OCI-LY1 (cell line): Measurements from ENCODE around the gene TRIM5.

Experiments used
- H2AFZ ChIP-seq: fragments of 200-600 bp; sonication (generic), shearing (Covaris generic); 2 replicates; pipeline ENCODE4 v1.6.0; 2014; ENCODE audit warnings: antibody characterized with exemption, mild to moderate bottlenecking, low read length
- H3F3A ChIP-seq: fragments of 200-600 bp; sonication (generic), shearing (Covaris generic); 2 replicates; pipeline ENCODE4 v1.6.0; 2014; ENCODE audit warnings: mild to moderate bottlenecking, antibody characterized with exemption, low read length, moderate library complexity; ENCODE audit not compliant: insufficient read depth
- H3K27ac ChIP-seq: fragments of 200-600 bp; sonication (generic); 2 replicates; pipeline ENCODE4 v1.5.1; 2014; ENCODE audit warnings: low read length, mixed run types, mild to moderate bottlenecking, low read depth; ENCODE audit not compliant: poor library complexity, severe bottlenecking
- H3K27me3 ChIP-seq: fragments of 200-600 bp; sonication (generic); 2 replicates; pipeline ENCODE4 v1.6.0; 2014; ENCODE audit warnings: antibody characterized with exemption, mild to moderate bottlenecking, low read length, moderate library complexity; ENCODE audit not compliant: insufficient read depth
- H3K36me3 ChIP-seq: fragments of 200-600 bp; sonication (generic); 2 replicates; pipeline ENCODE4 v1.6.1; 2014; ENCODE audit warnings: mild to moderate bottlenecking, antibody characterized with exemption, low read length, moderate library complexity, mixed read lengths; ENCODE audit not compliant: insufficient read depth
- H3K4me1 ChIP-seq: fragments of 200-600 bp; sonication (generic); 2 replicates; pipeline ENCODE4 v1.5.1; 2014; ENCODE audit warnings: mild to moderate bottlenecking, low read length, moderate library complexity; ENCODE audit not compliant: insufficient read depth, severe bottlenecking
- H3K4me2 ChIP-seq: fragments of 200-600 bp; sonication (generic), shearing (Covaris generic); 2 replicates; pipeline ENCODE4 v1.6.1; 2014; ENCODE audit warnings: low read length
- H3K4me3 ChIP-seq: fragments of 200-600 bp; sonication (generic); 2 replicates; pipeline ENCODE4 v1.5.1; 2014; ENCODE audit warnings: low read length, low read depth, mild to moderate bottlenecking, mixed read lengths; ENCODE audit not compliant: poor library complexity, severe bottlenecking
- H3K79me2 ChIP-seq: fragments of 200-600 bp; shearing (Covaris generic); 2 replicates; pipeline ENCODE4 v1.6.1; 2016; ENCODE audit warnings: mixed run types, low read length, mixed read lengths; ENCODE audit not compliant: insufficient read depth
- H3K9ac ChIP-seq: fragments of 200-600 bp; sonication (generic), shearing (Covaris generic); 2 replicates; pipeline ENCODE4 v1.6.1; 2014; ENCODE audit warnings: mild to moderate bottlenecking, low read length, mixed read lengths
- H3K9me2 ChIP-seq: fragments of 200-600 bp; sonication (generic), shearing (Covaris generic); 2 replicates; pipeline ENCODE4 v1.6.1; 2014; ENCODE audit warnings: low read depth, mild to moderate bottlenecking, low read length, mixed read lengths
- H3K9me3 ChIP-seq: fragments of 200-600 bp; shearing (Covaris generic); 2 replicates; pipeline ENCODE4 v1.6.1; 2014; ENCODE audit warnings: low read length, mixed read lengths
- H4K20me1 ChIP-seq: fragments of 200-600 bp; sonication (generic), shearing (Covaris generic); 2 replicates; pipeline ENCODE4 v1.6.0; 2016; ENCODE audit warnings: mild to moderate bottlenecking, low read length; ENCODE audit not compliant: insufficient read depth
- CTCF ChIP-seq: fragments of 200-600 bp; sonication (generic), shearing (Covaris generic); IDR thresholded peaks from 2 replicates; pipeline ENCODE4 v1.5.1; 2017; ENCODE audit warnings: mild to moderate bottlenecking, antibody characterized with exemption, low read length, moderate library complexity, mixed read lengths
- EZH2 ChIP-seq: fragments of 200-600 bp; sonication (generic), shearing (Covaris generic); IDR thresholded peaks from 2 replicates; pipeline ENCODE4 v1.8.0; 2017; ENCODE audit warnings: borderline replicate concordance, mixed run types, mild to moderate bottlenecking, antibody characterized with exemption, low read length, moderate library complexity, mixed read lengths

The TRIM5 gene

GRCh38 chr11:5624489-5625279 lies 60.2 kb downstream of the TRIM5 start, which contains the start of gene TRIM34:
Gene TRIM34, plus strand, starts transcription at chr11:5625001. Its CDS starts 7,331 bp downstream, at chr11:5632332.
- H4K20me1 ChIP-seq, result no peaks in the 10 kb centered on the region
- peak within 1 kb of the TSS; percentile 35; the same call in 1 of the 2 replicates for H2AFZ ChIP-seq
- H3K27me3 ChIP-seq, result no peaks in the 10 kb centered on the region
- H3K27ac ChIP-seq, result peak within 1 kb of the TSS; percentile 31
- H3K4me1 ChIP-seq, result peaks cover 20% of the 10 kb centered on the region
- H3K36me3 ChIP-seq, result no peaks in the 10 kb centered on the region
- H3K9me2 ChIP-seq, result no peaks in the 10 kb centered on the region
- no peaks in the 10 kb centered on the region for H3F3A ChIP-seq
- peak within 1 kb of the TSS; percentile 85 for H3K4me2 ChIP-seq
- H3K4me3 ChIP-seq, result peak within 1 kb of the TSS; percentile 85
- H3K79me2 ChIP-seq, result no peaks in the 10 kb centered on the region
- no peaks in the 10 kb centered on the region for H3K9me3 ChIP-seq
- TF ChIP-seq CTCF, result no peak
- no peak for TF ChIP-seq EZH2
- peak within 1 kb of the TSS; percentile 79 for H3K9ac ChIP-seq

GRCh38 chr11:5622802-5623201 lies 62.1 kb downstream of the TRIM5 start:
- Histone ChIP-seq H3K27ac (no peak overlapping the region), H3F3A (no peaks in the 10 kb centered on the region), H3K9me2 (no peaks in the 10 kb centered on the region), H3K4me3 (no peak overlapping the region), H3K4me1 (peaks cover 20% of the 10 kb centered on the region), H3K36me3 (no peaks in the 10 kb centered on the region), H3K9me3 (no peaks in the 10 kb centered on the region), H3K9ac (no peak overlapping the region), H4K20me1 (no peaks in the 10 kb centered on the region), H2AFZ (no peak overlapping the region), H3K79me2 (no peaks in the 10 kb centered on the region), H3K4me2 (no peak overlapping the region), H3K27me3 (no peaks in the 10 kb centered on the region)
- TF ChIP-seq EZH2 (no peak), CTCF (no peak)

GRCh38 chr11:5621580-5621979 lies 63.3 kb downstream of the TRIM5 start:
- Histone ChIP-seq H3K9me2 (no peaks in the 10 kb centered on the region), H2AFZ (no peak overlapping the region), H3F3A (no peaks in the 10 kb centered on the region), H3K9ac (no peak overlapping the region), H3K27ac (no peak overlapping the region), H3K4me2 (no peak overlapping the region), H3K4me1 (peaks cover 20% of the 10 kb centered on the region), H3K9me3 (no peaks in the 10 kb centered on the region), H3K79me2 (no peaks in the 10 kb centered on the region), H3K4me3 (no peak overlapping the region), H4K20me1 (no peaks in the 10 kb centered on the region), H3K36me3 (no peaks in the 10 kb centered on the region), H3K27me3 (no peaks in the 10 kb centered on the region)
- no peak for TF ChIP-seq CTCF
- TF ChIP-seq EZH2, result no peak
